Chondrocyte (in vitro differentiated cells): ENCODE results near the gene CKLF. TPM values are rescaled to one million over a fixed set of nuclear protein-coding genes. Genes with fewer than 3 reads are reported as not detected.
"Not testable (repeated sequence)": the region's sequence is repeated elsewhere in the genome, so short reads cannot be mapped to it uniquely, and the experiment has no call there.

Experiments
- DNase-seq: peaks from one replicate; pipeline ENCODE4 v3.0.0; 2021; ENCODE audit warnings: mixed read lengths, low spot score
- H3K27ac Mint-ChIP-seq: one replicate; pipeline ENCODE4 v1.8.0; 2021; ENCODE audit warnings: mild to moderate bottlenecking, moderate library complexity, mixed read lengths; ENCODE audit not compliant: unreplicated experiment
- H3K27me3 Mint-ChIP-seq: 2 replicates; pipeline ENCODE4 v1.8.0; 2021; ENCODE audit warnings: low read depth, mixed read lengths
- H3K36me3 Mint-ChIP-seq: 2 replicates; pipeline ENCODE4 v1.8.0; 2021; ENCODE audit warnings: low read depth, mixed read lengths
- H3K4me1 Mint-ChIP-seq: 2 replicates; pipeline ENCODE4 v1.8.0; 2021; ENCODE audit warnings: low read depth, mild to moderate bottlenecking, mixed read lengths
- H3K4me3 Mint-ChIP-seq: one replicate; pipeline ENCODE4 v1.8.0; 2021; ENCODE audit warnings: mild to moderate bottlenecking, moderate library complexity, mixed read lengths; ENCODE audit not compliant: unreplicated experiment
- H3K9me3 Mint-ChIP-seq: 2 replicates; pipeline ENCODE4 v1.8.0; 2021; ENCODE audit warnings: low read depth, mixed read lengths
- CTCF ChIP-seq: fragments of 200-600 bp; sonication (generic); IDR thresholded peaks from 2 replicates; pipeline ENCODE4 v1.5.0; 2021; ENCODE audit warnings: antibody characterized with exemption, mild to moderate bottlenecking, moderate library complexity
- total RNA-seq: library from RNA; stranded (reverse); gene quantifications from 3 replicates; pipeline ENCODE4 v1.2.1, GENCODE V29; 2021

Gene CKLF
- total RNA-seq, 1 donor from 2014 or later: 47.3 TPM

DNA sequence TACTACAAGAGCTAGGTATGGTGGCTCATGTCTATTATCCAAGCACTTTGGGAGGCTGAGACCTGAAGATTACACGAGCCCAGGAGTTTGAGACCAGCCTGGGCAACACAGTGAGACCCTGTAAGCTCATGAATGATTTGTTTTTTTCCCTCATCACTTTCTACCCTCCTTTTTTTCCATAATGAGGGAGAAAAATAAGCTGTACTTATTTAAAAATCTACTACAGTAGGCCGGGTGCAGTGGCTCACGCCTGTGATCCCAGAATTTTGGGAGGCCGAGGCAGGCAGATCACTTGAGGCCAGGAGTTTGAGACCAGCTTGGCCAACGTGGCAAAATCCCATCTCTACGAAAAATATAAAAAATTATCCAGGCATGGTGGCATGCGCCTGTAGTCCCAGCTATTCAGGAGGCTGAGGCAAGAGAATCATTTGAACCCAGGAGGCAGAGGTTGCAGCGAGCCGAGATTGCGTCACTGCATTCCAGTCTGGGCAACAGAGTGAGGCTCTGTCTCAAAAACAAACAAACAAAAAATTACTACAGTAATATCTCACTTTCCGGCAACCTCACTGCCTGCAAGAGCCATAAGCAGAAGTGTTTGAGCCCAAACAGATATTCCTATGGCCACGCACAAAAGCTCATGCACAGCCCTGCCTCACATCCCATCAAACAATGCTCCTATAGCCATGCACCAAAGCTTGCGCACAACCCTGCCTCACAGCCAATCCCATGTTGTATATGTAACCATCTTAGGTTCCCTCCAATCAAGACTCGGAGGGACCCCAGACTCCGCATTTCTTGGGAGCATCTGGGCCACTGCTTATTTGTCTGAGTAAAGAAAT is 39.9 kb upstream of the CKLF start:
- Mint-ChIP-seq H3K27me3 (no peaks in the 10 kb centered on the region), H3K9me3 (peaks cover 5% of the 10 kb centered on the region), H3K4me1 (peaks cover 74% of the 10 kb centered on the region), H3K36me3 (peaks cover 13% of the 10 kb centered on the region), H3K27ac (peak overlapping the region; percentile 93), H3K4me3 (no peak overlapping the region)
- no peak for TF ChIP-seq CTCF
- DNase-seq: peak; percentile 59

DNA sequence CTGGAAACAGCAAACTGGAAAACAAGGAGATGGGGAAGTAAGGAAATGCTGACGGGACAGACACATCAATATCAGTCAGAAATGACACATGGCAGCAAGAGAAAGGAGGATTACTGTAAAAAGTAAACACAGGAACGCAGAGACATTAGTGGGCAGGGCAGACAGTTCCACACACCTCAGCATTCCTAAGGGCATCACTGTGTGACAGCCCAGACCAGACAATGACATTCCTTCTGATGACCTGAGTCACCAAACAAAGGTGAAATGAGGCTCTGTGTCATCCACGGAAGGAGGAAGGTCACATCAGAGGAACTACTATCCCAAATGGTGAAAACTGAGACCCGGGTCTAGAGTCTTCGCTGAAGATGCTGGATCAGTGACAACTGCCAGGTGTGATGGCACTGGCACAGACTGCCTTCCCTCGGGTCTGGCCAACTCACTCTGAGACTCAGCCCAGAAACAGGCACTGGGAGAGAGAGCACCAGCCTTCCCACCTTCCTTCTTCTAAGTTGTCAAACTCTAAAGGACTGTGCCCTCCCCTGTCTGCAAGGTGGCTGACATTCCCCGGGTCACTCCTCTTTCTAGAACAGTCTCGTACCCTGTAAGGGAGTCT is 39.2 kb upstream of the CKLF start:
- peaks cover 9% of the 10 kb centered on the region for H3K36me3 Mint-ChIP-seq
- H3K27ac Mint-ChIP-seq: peak overlapping the region; percentile 93
- no peaks in the 10 kb centered on the region for H3K9me3 Mint-ChIP-seq
- H3K4me1 Mint-ChIP-seq: peaks cover 72% of the 10 kb centered on the region
- DNase-seq: no peak
- H3K27me3 Mint-ChIP-seq: no peaks in the 10 kb centered on the region
- H3K4me3 Mint-ChIP-seq: no peak overlapping the region
- no peak for TF ChIP-seq CTCF

DNA sequence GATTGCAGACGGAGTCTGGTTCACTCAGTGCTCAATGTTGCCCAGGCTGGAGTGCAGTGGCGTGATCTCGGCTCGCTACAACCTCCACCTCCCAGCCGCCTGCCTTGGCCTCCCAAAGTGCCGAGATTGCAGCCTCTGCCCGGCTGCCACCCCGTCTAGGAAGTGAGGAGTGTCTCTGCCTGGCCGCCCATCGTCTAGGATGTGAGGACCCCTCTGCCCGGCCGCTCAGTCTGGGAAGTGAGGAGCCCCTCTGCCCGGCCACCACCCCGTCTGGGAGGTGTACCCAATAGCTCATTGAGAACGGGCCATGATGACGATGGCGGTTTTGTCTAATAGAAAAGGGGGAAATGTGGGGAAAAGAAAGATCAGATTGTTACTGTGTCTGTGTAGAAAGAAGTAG is 38.0 kb upstream of the CKLF start:
- not testable (repeated sequence) for H3K4me3 Mint-ChIP-seq, H3K9me3 Mint-ChIP-seq, H3K36me3 Mint-ChIP-seq, H3K27ac Mint-ChIP-seq, H3K27me3 Mint-ChIP-seq
- peak; percentile 70 for DNase-seq
- H3K4me1 Mint-ChIP-seq: peaks cover 68% of the 10 kb centered on the region

- not testable (repeated sequence) for DNase-seq, H3K27me3 Mint-ChIP-seq, H3K9me3 Mint-ChIP-seq, H3K4me3 Mint-ChIP-seq, H3K36me3 Mint-ChIP-seq, H3K27ac Mint-ChIP-seq
- peaks cover 70% of the 10 kb centered on the region for H3K4me1 Mint-ChIP-seq
Measured at GRCh38 chr16:66514980-66515595, 37.3 kb upstream of the CKLF start.

- H3K27me3 Mint-ChIP-seq: no peaks in the 10 kb centered on the region
- H3K4me3 Mint-ChIP-seq: no peak overlapping the region
- no peaks in the 10 kb centered on the region for H3K9me3 Mint-ChIP-seq
- peak overlapping the region; percentile 97 for H3K27ac Mint-ChIP-seq
- peak; percentile 75 for TF ChIP-seq CTCF
- peaks cover 9% of the 10 kb centered on the region for H3K36me3 Mint-ChIP-seq
- DNase-seq: no peak
- peaks cover 72% of the 10 kb centered on the region for H3K4me1 Mint-ChIP-seq
Measured at GRCh38 chr16:66515596-66516508, 36.5 kb upstream of the CKLF start.

- Mint-ChIP-seq H3K4me1 (peaks cover 72% of the 10 kb centered on the region), H3K9me3 (no peaks in the 10 kb centered on the region), H3K27ac (peak overlapping the region; percentile 97), H3K4me3 (no peak overlapping the region), H3K36me3 (peaks cover 9% of the 10 kb centered on the region), H3K27me3 (no peaks in the 10 kb centered on the region)
- DNase-seq: no peak
- TF ChIP-seq CTCF: no peak
Measured at GRCh38 chr16:66516509-66516807, 35.9 kb upstream of the CKLF start.
